ENCODE measurements around the gene SND1.

DNA sequence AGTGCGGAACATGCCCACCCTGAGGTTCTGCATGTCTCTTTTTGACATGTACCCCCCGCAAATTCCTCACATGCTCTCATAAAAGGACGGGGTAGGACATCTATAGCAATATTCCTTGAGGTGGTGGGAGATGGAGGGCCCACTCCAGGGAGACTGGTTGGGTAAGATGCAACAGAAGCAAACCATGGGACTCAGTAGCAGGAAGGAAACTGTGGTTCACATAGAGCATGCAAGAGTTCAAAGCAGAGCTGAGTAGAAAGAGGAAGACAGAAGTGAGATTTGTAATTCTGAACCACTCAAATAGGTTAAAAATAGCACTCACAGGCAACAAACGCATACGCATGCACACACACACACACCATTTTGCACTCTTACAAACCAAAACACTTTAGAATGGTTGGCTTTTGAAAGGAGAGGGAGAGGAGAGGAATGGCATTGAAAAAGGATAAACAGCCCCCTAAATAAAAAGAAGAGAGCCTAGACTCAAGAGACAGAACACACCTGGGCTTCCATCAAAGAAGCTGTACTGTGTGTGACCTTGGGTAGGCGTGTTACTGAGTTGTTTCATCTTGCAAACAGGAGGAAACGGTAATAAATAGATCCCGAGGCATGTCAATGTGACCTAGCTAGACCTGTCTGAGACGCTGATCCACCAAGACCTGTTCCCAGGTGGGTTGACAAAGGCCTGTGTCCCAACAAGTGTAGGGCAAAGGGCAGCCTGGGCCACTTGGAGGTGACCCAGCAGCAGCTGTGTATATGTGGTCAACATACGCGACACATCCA, 456.8 kb downstream of the SND1 start:
- TF ChIP-seq, protein P1, sequence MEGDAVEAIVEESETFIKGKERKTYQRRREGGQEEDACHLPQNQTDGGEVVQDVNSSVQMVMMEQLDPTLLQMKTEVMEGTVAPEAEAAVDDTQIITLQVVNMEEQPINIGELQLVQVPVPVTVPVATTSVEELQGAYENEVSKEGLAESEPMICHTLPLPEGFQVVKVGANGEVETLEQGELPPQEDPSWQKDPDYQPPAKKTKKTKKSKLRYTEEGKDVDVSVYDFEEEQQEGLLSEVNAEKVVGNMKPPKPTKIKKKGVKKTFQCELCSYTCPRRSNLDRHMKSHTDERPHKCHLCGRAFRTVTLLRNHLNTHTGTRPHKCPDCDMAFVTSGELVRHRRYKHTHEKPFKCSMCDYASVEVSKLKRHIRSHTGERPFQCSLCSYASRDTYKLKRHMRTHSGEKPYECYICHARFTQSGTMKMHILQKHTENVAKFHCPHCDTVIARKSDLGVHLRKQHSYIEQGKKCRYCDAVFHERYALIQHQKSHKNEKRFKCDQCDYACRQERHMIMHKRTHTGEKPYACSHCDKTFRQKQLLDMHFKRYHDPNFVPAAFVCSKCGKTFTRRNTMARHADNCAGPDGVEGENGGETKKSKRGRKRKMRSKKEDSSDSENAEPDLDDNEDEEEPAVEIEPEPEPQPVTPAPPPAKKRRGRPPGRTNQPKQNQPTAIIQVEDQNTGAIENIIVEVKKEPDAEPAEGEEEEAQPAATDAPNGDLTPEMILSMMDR (conservative IDR thresholded peaks at IDR 0.05 in 1 of 2, IDR thresholded peaks at IDR 0.05 in 1 of 2; ENCODE audit: extremely low read depth in 1 of 2, insufficient read depth in 1 of 2, low read depth in 1 of 2, low read length in 2 of 2), result no peak
- no peak for TF ChIP-seq EZH2 (IDR thresholded peaks at IDR 0.05; ENCODE audit: borderline replicate concordance, low read length)

Data from mammary epithelial cell (primary cell).